Muscle layer of duodenum (tissue), 2 donors: Measurements from ENCODE around the gene ABHD8.
A peak's percentile ranks its signal among the peaks of the same experiment; 100 is the strongest.

Source experiments
- H3K27ac ChIP-seq: one replicate; pipeline ENCODE4 v1.7.0; 2013; ENCODE audit warnings: mild to moderate bottlenecking, low read length
- H3K27me3 ChIP-seq: one replicate; pipeline ENCODE4 v1.7.0; 2013; ENCODE audit warnings: low read depth, mild to moderate bottlenecking, control low read depth, low read length
- H3K36me3 ChIP-seq, 2 donors: one replicate each; pipeline ENCODE4 v1.7.0; 2013; ENCODE audit warnings: low read length in 2 of 2, control low read depth in 1 of 2, mild to moderate bottlenecking in 1 of 2; ENCODE audit not compliant: insufficient read depth in 2 of 2, control insufficient read depth in 1 of 2
- H3K4me1 ChIP-seq, 2 donors: one replicate each; pipeline ENCODE4 v1.7.0; 2013; ENCODE audit warnings: low read length in 2 of 2, mild to moderate bottlenecking in 2 of 2, control low read depth in 1 of 2, moderate library complexity in 1 of 2; ENCODE audit not compliant: insufficient read depth in 2 of 2, control insufficient read depth in 1 of 2
- H3K4me3 ChIP-seq, 2 donors: one replicate each; pipeline ENCODE4 v1.7.0; 2013; ENCODE audit warnings: low read length in 2 of 2, low read depth in 1 of 2, mild to moderate bottlenecking in 1 of 2
- H3K9me3 ChIP-seq, 2 donors: one replicate each; pipeline ENCODE4 v1.7.0; 2013; ENCODE audit warnings: low read length in 2 of 2, control low read depth in 1 of 2, mild to moderate bottlenecking in 1 of 2; ENCODE audit not compliant: control insufficient read depth in 1 of 2
- donor health status: healthy.

The ABHD8 gene

DNA sequence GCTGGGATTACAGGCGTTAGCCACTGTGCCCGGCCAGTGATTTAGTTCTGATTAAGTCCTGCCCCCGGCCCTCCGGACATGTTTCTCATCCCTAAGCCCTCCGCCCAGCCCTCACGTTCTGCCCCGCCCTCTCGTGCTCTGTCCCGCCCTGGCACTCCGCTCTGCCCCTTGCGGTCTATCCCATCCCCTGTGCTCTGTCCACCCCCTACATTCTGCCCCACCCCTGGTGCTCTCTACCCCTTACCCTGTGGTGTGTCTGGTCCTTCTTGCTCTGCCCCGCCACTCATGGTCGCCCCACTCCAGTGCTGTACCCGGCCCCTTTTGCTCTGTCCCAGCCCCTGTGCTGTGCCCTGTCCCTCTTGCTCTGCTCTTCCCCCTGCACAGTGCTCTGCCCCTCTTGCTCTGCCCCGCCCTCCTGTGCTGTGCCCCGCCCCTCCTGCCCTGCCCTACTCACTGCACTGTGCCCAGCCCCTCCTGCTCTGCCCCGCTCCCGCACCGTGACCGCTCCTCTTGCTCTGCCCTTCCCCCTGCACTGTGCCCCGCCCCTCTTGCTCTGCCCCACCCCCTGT lies 37.2 kb upstream of the ABHD8 start:
- H3K27ac ChIP-seq, result no peak overlapping the region
- H3K4me1 ChIP-seq, result peaks cover 0 to 14% of the 10 kb centered on the region in 2 donors
- no peaks in the 10 kb centered on the region for H3K9me3 ChIP-seq
- no peak overlapping the region for H3K4me3 ChIP-seq
- no peaks in the 10 kb centered on the region for H3K27me3 ChIP-seq
- peaks cover 0 to 8% of the 10 kb centered on the region in 2 donors for H3K36me3 ChIP-seq

DNA sequence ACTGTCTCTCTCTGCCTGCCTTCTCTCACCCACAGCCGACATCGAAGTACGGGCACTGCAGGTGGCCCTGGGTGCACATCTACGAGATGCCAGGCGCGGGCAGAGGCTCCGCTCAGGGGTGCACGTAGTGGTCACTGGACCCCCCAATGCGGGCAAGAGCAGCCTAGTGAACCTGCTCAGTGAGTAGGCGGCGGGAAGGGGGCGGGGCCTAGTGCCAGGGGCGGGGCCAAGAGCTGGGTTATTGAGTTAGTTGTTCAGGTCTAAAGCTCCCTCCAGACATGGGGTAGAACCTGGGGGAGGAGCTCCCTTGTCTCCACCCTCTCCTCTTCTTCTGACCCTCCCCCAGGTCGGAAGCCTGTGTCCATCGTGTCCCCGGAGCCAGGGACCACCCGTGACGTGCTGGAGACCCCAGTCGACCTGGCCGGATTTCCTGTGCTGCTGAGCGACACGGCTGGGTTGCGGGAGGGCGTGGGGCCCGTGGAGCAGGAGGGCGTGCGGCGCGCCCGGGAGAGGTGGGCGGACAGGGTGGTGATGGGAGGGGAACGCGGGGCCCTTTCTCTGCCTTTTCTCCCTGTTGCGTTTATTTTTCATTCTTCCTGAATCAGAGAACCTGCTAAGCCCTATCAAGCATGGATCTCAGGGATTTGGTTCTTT lies 36.0 kb upstream of the ABHD8 start:
- Histone ChIP-seq H3K9me3 (no peaks in the 10 kb centered on the region), H3K36me3 (peaks cover 0 to 8% of the 10 kb centered on the region in 2 donors), H3K4me1 (peaks cover 4 to 21% of the 10 kb centered on the region in 2 donors), H3K27me3 (no peaks in the 10 kb centered on the region), H3K4me3 (no peak overlapping the region), H3K27ac (no peak overlapping the region)

DNA sequence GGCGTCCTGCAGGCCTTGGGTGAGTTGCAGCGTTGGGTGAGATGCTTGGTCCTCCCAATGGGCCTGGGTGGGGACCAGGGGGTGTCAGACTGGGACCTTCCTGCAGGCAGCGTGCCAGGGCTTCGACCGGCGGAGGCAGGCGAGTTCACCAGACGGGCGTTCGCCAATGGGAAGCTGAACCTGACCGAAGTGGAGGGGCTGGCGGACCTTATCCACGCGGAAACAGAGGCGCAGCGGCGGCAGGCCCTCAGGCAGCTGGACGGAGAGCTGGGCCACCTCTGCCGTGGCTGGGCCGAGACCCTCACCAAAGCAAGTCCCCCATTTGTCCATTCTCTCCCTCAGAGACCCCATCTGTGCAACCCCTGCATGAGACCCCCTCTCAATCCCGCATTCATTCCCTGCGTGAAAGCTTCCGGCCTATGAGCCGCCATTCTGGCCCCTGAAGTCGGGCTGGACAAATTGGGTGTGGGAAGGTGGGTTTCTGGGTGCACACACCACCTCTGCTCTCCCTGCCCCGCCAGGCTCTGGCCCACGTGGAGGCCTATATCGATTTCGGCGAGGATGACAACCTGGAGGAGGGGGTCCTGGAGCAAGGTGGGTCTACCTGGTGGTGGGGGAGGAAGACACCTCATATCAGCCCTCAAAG lies 35.3 kb upstream of the ABHD8 start:
- H3K4me1 ChIP-seq, result peaks cover 4 to 27% of the 10 kb centered on the region in 2 donors
- no peaks in the 10 kb centered on the region for H3K9me3 ChIP-seq
- no peaks in the 10 kb centered on the region for H3K27me3 ChIP-seq
- H3K36me3 ChIP-seq, result peaks cover 0 to 8% of the 10 kb centered on the region in 2 donors
- peak overlapping the region; percentile 97 to 100 for H3K4me3 ChIP-seq
- no peak overlapping the region for H3K27ac ChIP-seq

DNA sequence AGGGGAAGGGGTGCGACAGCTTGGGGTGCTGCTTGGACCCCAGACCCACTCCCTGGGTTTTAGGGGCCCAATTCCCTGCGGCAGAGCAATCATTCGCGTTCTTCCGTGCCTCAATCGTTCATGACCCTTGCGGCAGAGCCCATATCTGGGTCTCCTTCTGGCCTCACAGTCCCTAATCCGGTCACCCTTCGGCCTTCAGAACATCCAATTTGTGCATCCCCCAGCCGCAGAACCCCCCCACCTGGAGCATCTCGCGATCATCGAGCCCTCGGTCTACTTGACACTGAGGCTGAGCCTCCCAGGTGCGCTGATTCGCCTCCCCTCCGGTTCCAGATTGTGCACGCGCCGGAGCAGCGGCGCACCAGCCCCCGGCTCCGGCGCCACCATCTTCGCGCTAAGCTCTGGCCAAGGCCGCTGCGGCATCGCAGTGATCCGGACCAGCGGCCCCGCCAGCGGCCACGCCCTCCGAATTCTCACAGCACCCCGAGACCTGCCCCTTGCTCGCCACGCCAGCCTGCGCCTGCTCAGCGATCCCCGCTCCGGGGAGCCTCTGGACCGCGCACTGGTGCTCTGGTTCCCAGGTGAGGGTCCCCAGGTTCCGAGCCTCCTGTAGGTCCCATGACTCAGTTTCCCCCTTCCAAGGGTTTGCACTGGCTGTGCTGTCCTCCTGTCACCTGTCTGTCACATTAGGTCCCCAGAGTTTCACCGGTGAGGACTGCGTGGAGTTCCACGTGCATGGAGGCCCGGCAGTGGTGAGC lies 34.6 kb upstream of the ABHD8 start:
- Histone ChIP-seq H3K27me3 (no peaks in the 10 kb centered on the region), H3K9me3 (no peaks in the 10 kb centered on the region), H3K4me1 (peaks cover 4 to 27% of the 10 kb centered on the region in 2 donors), H3K36me3 (peaks cover 0 to 8% of the 10 kb centered on the region in 2 donors), H3K4me3 (peak overlapping the region; percentile 97 to 100), H3K27ac (peak overlapping the region; percentile 99)

DNA sequence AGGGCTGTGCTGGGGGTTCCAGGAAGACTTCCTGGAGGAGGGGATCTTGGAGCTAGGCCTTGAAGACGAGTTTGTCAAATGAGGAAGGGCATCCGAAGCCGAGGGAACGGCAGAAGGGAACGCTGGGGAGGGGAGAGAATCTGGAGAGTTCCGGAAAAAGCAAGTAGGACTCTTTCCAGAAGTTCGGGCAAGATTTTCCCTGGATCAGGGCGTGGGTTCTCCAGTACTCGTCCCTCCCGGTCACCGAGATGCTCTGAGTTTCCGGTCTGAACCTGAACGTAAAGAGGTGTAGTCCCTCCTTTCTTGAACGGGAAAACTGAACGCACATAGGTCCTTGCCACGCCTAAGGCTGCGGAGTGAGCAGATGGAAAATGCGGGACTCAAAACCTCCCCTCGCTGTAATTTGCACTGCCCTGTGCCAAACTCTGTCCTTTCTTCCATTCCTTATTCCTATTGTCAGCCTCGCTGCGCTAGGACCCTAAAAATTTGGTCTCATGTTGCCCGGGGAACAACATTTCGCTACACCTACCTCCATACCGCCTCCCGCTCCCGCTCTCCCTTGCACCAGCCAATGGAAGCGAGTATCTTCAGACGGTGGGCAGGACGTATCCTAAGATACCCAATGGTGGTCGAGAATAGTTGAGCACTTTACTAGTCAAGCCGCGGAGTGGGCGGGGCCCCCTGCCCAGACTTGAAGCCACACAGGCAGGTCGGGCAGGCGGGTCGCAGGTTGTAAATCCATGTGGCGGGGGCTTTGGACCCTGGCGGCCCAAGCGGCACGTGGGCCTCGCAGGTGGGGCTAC lies 33.8 kb upstream of the ABHD8 start, which contains the start of gene GTPBP3:
TSS of gene GTPBP3 (plus strand) at position 682 of the 803 bp plus-strand sequence. CDS start at position 741, 59 bp downstream.
- Histone ChIP-seq H3K4me1 (peaks cover 4 to 27% of the 10 kb centered on the region in 2 donors), H3K9me3 (no peaks in the 10 kb centered on the region), H3K27ac (peak within 1 kb of the TSS; percentile 99), H3K27me3 (no peaks in the 10 kb centered on the region), H3K4me3 (peak within 1 kb of the TSS; percentile 97 to 100), H3K36me3 (peaks cover 0 to 8% of the 10 kb centered on the region in 2 donors)

DNA sequence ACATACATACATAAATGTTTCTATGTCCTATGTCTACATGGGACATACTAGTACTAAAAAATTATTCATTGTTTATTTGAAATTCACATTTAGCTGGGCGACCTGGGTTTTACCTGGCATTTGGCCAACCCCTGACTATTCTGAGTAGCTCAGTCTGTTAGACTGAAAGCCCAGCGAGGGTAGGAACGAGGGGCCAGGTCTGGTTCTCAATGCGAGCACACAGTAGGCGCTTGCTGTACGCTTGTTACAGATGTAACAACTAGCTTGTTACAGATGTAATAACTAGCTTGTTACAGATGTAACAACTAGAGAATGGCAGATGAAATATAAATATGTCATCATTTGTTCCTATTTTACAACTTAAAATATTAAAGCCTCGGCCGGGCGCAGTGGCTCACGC lies 32.4 kb upstream of the ABHD8 start:
- Histone ChIP-seq H3K4me3 (peak overlapping the region in 1 of 2 donors; percentile 82), H3K36me3 (peaks cover 0 to 7% of the 10 kb centered on the region in 2 donors), H3K4me1 (peaks cover 4 to 27% of the 10 kb centered on the region in 2 donors), H3K27ac (no peak overlapping the region), H3K9me3 (no peaks in the 10 kb centered on the region), H3K27me3 (peaks cover 2% of the 10 kb centered on the region)

DNA sequence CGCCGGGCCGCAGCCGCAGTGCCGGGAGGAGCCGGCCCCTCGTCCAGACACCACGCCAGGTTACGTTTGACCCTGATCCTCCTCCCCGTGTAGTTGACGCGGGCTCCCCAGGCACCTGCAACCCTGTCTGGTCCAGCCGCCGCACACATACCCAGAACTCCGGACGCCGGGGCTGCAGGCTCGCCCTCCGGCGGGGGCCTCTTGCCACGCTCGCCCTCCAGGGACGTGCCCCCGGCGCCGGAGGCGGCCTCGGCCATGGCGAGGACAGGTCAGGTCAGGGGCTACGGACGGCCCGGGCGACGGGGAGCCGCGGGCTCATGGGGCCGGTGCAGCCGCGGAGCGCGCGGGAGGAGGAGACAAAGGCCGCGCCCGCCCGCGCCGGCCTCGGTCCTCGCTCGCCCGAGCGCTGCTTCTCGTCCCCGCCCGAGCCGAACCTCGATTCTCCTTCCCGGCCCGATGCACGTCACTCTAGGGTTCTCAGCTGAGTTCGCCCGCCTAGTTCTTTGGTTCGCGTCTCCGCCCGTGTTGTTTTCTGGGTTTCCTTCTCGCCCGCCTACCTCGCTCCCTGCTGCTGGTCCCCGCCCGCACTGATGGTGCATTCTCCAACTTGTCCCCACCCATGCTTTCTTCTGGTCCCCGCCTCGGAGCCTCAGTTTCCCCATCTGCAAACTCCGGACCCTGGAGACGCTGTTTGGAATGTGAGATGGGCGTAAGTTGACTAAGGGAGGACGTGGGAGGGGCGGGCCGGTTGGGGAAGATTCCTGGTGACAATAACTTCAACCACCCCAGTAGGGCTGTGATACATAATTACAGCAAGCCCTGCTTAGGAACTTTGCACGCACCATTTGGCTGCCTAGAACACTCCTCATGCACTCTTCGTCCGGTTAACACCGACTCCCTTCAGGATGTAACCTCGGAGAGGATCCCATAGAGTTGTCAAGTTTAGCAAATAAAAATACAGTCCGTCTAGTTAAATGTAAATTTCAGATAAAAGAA lies 31.5 kb upstream of the ABHD8 start, which contains the start of gene ANO8:
TSS of gene ANO8 (minus strand) at position 442 of the 996 bp plus-strand sequence. CDS start at position 257, 185 bp downstream.
- peaks cover 4 to 27% of the 10 kb centered on the region in 2 donors for H3K4me1 ChIP-seq
- peaks cover 11% of the 10 kb centered on the region for H3K27me3 ChIP-seq
- H3K36me3 ChIP-seq, result peaks cover 0 to 11% of the 10 kb centered on the region in 2 donors
- peak within 1 kb of the TSS; percentile 60 to 82 for H3K4me3 ChIP-seq
- H3K9me3 ChIP-seq, result no peaks in the 10 kb centered on the region
- H3K27ac ChIP-seq, result no peak within 1 kb of the TSS

DNA sequence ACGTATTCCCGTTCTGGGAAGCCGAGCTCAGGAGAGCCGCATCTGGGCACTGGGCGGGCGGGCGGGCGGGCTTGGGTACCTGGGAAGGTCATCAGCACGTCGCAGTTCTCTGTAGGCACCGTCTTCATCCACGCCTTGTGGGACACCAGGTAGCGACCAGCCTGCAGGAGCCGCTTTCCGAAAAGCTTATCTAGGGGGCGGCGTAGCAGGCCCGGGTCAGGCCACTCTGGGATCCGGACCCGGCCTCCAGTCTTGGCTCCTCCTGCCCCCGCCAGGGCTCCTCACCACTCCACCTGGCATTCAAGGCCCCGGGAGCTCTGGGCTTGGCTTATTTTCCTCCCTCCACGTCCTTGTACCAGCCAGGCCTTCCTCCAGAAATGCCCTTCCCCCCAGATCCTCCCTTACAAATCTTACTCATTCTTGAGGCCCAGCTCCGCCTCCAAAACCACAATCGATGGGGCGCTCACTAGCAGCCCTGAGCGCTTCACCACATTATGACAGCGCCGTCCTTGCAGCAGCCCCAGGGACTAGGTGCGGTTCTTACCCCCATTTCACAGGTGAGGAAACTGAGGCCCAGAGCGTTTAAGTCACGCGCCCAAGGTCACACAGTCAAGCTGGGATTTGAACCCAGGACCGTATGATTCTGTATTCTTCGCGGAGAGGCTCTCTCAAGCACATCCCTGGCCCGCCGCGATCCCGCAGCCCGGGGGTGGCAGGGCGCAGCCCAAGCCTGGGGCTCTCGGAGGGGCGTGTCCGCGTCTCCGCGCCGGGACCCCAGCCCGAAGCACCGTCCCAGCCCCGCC lies 30.6 kb upstream of the ABHD8 start:
- Histone ChIP-seq H3K27ac (no peak overlapping the region), H3K27me3 (peaks cover 18% of the 10 kb centered on the region), H3K4me3 (peak overlapping the region; percentile 60 to 82), H3K4me1 (peaks cover 4 to 33% of the 10 kb centered on the region in 2 donors), H3K36me3 (peaks cover 0 to 11% of the 10 kb centered on the region in 2 donors), H3K9me3 (no peaks in the 10 kb centered on the region)
